GM19438 (cell line): Measurements from ENCODE around the gene MMP20.

Experiments
- ATAC-seq: cut with Tn5 transposase; IDR thresholded peaks from one replicate; pipeline ENCODE4 v1.9.1; 2021; ENCODE audit warnings: low read depth; ENCODE audit not compliant: unreplicated experiment

Gene MMP20

DNA sequence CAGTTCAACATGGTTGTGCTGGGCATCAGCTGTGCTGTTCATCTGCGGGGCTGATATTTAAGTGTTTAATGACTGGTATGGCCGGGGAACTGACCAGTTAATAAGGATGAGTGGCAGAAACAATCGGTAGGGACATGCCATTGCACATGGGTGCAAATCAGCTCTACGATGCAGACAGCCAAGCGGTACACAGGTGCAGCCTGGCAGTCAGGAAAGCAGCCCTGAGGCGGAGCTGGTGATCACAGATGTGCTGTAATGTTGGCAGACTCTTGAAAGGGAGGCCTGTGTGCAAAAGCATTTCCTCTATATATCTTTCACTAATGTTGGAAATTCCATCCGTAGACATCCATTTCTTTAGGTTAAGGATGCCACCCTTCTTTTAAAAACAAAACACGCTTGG, 1.1 kb downstream of the MMP20 start:
- ATAC-seq = no peak

DNA sequence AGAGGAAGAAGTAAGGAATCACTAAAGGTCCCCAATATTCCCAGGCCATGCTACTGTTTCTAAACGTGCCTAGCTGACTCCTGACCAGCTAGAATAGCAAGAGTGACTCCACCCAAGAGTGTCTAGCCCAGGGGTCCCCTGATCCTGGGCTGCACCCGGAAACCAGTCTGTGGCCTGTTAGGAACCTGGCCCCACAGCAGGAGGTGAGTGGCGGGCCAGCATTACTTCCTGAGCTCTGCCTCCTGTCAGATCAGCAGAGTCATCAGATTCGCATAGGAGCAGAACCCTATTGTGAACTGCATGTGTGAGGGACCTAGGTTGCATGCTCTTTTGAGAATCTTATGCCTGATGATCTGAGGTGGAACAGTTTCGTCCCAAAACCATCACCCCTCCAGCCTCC, 2.0 kb downstream of the MMP20 start:
- ATAC-seq = no peak

DNA sequence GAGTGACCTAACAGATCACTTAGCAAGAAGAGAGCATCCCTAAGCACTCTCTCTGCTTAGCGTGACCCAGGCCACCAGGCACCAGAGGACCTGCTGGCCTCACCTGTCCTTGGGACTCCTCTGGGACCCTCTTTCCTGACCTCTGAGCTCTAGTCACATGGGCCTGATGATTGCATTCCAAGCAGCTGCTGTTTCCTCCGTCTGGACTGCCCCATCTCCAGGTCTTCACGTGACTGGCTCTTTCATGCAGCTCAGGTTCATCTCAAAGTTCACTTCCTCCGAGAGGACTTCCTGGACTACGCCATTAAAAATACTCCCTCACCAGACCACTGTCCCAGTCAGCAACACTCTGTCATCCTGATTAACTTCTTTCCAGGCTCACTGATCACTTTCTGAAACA, 2.9 kb downstream of the MMP20 start:
- no peak for ATAC-seq

DNA sequence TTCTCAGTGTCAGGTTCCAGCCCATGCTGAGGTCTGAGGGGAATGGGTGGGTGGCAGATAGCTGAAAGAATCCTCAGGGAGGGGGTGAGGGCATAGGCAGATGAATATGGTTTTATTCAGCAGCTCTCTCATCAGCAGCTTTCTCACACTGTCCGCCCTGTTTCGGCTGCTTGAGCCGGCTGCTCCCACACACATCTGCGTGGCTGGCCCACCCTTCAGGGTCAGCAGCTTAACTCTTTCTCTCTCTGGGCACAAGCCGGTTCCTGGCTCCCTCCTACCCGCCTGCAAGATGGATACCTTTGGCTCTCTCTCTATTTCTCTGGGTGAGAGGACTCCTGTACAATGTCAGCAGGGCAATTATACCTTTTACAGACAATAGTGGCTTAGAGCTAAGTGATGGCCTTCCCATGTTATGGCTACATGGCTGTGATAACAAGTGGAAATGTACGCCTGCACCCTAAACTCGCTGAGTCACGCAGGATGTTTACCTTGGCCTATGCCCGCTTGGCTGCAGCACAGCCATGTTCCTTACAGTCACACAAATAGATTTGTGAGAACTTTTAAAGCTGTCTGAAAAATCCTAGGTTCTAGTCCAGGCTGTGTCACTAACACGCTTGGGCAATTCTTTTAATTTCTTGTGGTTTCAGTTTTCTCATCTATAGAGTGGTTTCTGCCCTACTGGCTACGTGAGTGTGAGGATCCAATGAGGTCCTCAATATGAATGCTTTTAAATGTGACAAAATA, 4.1 kb downstream of the MMP20 start:
- no peak for ATAC-seq

DNA sequence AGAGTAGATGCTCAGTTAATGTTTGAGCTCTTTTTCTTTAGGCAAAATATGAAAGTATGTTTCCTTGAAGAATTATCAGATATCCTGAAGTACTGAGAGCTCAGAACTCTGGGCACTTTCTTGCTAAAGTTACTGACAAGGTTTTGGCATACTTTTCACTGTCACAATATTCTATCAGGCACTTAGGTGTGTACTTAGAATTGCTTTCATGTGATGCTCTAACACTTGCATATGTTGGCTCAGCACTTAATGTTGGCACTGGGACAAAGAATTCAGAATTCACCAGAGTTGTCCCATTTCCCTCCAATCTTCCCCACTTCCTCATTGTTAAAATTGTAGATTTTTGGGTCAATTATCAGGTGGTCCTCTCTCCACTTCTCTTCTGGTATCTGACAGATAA, 5.0 kb downstream of the MMP20 start:
- ATAC-seq = no peak

DNA sequence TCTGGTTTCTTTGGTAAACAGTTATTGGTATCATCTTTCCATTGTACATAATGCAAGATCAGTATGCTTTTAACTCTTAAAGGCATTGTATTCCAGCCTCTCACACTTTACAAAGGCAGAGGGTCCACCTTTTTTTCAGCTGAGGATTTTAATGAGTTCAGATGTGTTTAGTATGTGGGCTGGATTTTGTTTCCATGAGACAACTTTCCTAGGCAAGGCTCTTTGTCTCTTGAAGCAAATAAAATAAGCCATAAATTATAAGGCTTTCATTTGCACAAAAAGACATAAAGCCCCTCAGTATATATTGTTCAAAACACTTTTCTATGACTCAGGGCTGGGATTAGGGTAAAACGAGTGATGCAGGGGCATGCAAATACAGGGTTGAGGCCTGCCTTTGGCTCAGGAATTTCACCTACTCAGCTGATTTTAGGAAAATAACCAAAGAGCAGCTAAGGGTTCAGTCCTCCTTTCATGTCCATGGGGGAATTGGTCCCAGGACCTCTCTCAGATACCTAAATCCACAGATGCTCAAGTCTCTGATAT, 7.6 kb downstream of the MMP20 start:
- no peak for ATAC-seq

DNA sequence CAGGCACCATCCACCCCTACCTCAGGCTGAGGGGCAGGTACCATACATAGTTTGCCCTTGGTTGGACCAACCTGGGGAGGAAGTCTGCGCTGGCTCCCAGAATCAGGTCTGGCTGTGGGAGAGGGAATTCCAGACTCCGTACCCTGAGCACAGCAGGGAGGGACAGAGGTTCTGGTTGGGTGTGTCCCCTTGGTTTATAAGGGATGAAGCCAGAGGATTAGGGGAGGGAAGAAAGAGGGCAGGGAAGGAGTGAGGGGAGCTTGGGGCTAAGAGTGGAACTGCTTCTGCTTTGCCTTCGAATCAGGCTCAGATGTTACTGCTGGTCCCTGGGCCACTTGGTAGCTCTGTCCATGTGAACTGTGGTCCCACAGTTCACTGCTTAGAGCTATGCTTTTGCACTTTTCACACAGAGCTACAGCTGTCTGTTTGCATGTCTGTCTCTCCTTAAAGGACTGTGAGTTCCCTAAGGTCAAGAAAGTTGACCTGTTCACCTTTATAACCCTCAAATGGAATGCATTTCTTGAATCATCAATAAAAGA, 9.2 kb downstream of the MMP20 start:
- ATAC-seq = no peak

DNA sequence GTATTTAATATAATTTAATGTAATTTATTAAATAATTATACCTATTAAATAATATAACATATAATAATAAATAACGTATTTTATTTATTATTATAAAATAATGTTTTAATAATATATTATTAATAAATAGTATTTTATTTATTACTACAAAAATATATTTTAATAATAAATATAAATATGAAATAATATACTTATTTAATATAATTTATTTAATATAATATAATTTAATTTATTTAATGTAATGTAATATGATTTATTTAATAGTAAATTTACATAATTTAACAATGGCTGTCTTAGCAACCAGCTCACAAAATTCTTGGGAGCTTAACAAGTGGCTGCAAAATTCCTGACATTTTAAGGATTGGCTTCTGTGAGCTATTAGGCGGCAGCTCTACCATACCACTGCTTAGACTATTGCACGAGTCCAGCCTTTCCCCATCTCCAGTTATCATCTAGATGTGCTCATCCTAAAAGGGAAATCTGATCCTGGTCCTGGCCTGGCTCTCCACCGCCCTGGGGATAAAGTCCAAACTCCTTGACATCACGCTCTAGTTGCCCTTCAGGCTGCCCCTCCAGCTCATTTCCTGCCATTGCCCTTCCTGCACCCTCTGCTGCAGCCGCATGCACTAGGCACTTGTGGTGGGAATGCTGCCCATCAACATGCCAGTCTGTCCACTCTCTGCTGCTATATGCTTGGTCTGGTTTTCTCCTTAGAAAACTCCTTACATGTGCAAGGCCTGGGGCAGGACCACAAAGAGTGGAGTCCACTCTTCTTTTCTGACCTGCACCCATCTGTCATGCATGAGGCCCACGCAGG, 9.8 kb downstream of the MMP20 start:
- ATAC-seq = no peak

DNA sequence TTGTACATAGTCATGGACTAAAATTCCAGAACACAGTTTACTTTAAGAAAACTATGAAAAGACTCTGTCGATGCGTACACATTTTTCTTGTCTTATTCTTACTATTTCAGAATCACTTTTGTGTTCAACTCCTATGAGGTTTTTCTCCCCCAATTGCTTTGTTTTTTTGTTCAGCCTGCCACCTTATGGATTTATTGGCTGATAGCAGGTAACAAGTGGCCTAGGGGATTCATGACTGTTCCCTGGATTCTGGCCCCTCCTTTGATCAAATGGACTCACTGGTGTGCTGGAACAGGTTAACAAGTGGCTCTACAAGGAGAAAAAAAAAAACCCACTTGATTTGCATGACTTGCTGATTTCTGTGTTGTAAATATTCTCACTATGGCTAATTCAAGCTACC, 10.6 kb downstream of the MMP20 start:
- no peak for ATAC-seq

DNA sequence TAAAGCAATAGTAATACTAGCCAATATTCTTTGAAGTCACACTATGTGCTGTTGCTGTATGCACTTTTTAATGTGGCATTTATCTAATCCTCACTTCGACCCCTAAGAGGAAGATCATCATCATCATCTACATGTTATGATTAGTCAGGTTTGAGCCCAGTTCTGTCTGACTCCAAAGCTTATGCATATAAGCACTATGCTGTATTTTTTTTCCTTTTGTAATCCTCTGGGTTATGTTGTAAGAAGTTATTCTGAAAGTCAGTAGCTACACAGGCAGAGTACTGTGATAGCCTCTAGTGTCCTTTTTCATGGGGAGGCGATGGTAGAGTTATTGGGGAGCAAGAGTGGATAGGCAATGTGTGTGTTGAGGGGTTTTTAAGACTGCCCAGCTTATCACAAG, 11.1 kb downstream of the MMP20 start:
- no peak for ATAC-seq

DNA sequence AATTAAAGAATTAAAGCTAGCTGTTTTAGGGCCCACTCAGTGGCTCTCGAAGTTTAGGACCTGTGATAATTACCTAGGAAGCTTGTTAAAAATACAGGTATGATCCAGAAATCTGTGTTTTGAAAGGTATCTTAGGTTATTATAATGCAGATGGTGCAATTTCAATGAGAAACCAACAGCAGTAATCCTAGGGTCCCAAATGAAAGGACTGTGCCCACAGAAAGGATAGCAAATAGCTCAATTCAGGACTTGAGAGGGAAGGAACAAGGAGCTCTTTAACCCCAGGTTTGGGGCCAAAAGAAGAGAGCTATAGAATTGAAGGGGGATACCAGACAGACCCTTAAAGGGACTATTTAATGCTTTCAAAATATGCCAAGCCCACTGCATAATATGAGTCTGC, 11.7 kb downstream of the MMP20 start:
- no peak for ATAC-seq

DNA sequence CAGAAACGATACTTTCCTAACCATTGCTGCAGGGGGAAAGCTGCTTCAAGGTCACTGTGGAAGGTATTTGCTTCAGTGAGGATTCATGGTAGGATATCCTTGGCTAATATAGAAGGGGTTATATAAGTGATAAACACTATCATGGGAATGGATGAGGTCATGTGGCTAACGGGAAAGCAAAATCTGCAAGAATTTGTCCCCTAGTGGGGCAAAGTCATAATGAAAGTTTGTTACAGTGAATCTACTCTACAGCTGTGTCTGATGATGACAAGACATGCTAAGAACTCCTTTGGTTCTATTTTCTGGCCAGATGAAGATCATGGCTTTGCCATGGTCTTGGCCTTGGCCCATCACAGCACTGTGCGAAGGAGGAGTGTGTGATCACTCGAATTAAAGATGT, 13.8 kb downstream of the MMP20 start:
- ATAC-seq = peak; percentile 33

DNA sequence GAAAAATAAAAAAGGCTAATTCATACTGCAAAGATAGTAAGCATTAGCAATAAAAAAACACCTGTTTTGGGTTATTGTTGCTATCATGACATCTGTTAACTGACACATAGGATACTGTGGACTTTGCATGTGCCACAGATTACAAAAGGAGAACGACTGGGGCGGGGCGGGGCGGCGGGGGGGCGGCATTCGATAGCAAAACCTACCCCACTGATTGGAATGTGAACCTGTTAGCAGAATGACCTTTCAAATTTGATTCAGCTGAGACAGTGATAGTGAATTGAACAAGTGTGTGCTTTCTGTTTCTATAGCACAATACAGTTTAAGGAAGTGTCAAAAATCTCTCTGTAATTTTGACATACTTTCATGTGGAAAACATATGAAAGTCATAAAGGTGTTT, 14.9 kb downstream of the MMP20 start:
- ATAC-seq = no peak

DNA sequence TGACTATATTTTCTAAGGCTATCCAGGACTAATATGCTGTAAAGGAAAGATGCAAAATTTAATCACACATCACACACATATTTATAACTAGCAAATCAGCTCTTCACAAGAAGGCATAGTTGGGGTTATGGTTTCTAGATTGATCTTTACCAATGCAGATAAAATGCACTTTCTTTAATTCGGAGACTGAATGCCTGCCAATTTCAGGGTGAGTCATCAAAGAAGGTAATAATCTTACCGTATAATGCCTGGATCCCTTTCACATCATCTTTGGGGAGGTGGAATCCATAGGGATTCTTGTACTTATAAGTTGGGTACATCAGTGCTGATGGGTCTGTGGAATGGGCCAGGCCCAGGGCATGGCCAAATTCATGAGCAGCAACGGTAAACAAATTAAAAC, 16.4 kb downstream of the MMP20 start:
- no peak for ATAC-seq

DNA sequence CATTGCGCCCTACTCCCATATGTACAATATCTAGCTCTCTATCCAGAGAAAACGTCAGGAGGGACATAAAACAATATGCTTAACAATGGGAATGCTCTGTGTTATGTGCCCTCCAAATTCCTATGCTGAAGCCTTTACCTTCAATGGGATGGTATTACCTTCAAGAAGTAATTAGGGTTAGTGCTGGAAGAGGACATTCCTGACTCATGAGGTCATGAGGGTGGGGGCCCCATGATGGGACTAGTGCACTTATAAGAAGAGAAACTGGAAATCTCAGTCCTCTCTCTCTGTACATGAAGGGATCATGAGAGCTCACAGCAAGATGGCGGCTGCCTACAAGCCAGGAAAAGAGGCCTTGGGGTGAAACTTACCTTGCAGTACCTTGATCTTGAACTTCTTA, 20.3 kb downstream of the MMP20 start:
- ATAC-seq = no peak

DNA sequence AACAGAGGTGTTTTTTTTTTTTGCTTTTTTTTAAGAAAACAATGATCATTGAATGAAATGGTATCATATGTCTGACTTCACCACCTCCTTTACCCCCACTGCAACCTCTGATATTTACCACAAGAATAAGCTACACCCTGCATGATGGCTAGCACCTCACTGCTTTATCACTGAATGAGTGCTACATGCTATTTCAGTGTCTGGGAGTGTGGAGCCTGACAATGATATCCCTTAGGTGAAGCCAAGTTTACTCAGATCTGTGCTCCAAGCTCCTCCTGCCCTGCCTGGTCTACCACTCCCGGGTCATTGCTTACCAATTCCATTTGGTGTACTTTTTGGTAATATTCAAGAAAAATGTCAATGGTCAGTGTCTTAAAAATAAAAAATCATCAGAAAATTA, 21.1 kb downstream of the MMP20 start:
- no peak for ATAC-seq

DNA sequence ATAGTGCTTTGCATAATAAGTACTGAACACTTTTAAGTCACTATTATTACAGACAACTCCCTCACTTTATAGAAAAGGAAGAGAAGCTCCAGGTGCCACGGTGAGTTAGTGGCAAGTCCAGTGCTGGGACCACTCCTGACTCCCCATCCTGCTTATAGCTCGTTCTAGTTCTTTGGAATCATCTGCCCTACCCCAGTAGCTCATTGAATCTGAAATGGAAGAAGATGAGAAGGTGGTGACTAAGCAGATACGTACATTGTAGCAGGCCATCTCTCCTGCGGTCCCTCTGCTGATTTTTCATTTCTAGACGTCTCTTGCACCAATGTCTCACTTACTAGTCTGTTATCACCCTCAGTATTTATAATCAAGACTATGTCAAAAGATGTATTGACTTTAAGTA, 21.6 kb downstream of the MMP20 start:
- no peak for ATAC-seq

DNA sequence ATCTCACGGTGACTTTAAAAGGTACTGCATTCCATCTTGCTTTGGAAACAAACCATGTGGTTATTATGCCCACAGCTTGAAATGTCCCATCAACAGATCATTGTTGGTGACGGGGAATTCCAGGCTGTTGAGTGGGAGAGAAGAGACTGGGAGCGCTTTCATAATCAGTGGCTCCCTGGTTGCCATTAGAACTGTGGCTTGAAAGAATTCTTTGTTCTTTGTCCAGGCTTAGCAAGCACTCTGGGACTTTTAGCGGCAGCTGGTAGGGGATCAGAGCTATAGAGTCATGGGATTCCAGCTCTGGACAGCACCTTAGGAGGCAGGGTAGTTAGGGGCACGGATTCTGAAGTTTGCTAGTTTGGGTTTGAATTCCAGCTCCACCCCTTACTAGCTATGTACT, 22.0 kb downstream of the MMP20 start:
- no peak for ATAC-seq

DNA sequence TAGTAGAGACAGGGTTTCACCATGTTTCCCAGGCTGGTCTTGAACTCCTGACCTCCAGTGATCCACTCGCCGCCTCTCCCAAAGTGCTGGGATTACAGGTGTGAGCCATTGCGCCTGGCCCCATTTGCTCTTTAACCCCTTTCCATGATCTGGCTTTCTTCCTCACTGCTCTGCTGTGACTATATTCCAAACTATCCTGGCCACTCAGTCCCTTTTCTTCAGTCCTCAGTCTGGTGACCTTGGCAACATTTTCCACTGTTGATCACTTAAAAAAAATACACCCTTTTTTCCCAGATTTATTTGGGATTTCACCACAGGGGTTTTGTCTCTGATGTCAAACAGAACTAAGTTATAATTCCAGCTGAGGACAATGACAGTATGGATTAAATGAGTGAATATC, 24.5 kb downstream of the MMP20 start:
- ATAC-seq = no peak

DNA sequence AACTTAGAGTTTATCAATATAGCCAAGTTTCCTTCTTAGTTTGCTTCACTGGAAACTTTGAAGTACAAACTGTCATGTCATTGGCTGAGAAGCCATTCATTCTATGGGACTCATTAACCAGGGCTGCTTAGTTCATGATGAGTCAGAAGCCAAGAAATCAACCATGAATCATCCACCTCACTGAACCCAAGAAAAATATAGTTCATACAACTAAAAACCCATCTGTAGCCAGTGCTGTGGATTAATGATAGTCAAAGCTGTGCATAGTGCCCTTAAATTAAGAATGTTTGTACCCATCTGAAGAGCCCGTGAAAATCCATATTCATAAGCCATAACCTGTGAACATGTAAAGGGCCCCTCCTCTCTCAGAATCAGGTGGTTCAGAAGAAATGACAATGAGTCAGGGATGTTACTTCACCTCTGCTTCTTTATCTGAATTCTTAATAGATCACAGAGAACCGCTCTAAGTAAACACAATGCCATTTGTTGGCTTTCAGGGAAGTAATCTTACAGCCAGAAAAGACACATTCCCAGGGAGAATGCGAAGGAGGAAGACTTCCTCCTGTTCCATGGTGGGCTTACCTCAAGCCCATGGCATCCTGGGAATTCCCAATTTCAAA, 25.4 kb downstream of the MMP20 start:
- ATAC-seq = peak; percentile 95

DNA sequence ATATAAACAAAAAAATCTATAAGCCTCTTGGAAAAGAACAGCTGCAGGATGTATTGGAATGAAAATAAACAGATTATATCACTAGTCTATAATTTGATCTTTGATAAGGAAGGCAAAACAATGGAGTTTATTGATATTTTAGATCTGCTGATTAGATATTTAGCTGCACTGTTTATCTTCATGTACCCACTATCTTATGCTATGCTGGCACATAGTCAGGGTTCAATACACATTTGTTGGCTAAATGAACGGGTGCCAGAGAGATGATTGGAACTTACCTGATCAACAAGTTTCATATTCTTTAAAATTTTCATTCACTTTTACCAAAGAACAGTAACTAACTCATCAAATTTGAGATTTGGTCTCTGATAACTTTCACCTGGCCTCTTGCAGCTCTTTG, 26.9 kb downstream of the MMP20 start:
- ATAC-seq = no peak
